ENCODE results near the gene ROR2. TPM values are rescaled to one million over a fixed set of nuclear protein-coding genes. Genes with fewer than 3 reads are reported as not detected.

The ROR2 gene
- total RNA-seq, 4 donors from 2014 or later = 6.3 to 32.2 (median 15.1) TPM

DNA sequence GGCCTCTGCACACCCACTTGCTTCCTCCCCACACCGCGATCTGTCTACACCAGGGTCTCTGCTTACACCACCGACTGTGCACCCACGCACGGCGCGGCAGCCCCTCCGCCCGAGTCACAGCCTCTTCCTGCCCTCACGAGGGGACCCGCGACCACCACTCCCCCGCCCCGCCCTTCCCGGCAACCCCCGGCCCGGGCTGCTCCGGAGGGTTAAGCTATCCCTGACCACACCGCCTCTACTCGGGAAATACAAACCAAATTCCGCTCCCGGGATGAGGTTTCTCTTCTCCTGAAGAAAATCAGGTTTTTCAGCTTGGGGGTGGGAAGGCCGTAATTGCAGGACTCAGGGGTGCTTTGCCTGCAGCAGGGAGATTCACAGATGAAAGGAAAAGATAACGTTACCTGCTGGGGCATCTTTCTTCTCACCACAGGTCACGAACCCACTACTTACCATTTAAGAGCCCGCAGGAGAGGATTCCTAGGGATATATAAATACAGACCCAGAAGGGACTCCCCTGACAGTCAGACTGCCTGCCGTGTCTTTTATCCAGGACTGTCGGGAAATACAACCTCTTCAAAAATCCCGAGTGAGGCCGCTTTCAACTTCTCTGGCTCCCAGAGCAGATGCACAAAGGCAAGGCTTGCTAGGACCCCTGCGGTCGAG, 63.5 kb downstream of the ROR2 start:
- ATAC-seq (ENCODE audit: low FRiP score) = no peak
- TF ChIP-seq CTCF (IDR thresholded peaks at IDR 0.05) = no peak
- no peak for DNase-seq (ENCODE audit: low spot score)

GRCh38 chr9:91885746-91886413, 64.1 kb downstream of the ROR2 start:
- no peak for TF ChIP-seq CTCF (IDR thresholded peaks at IDR 0.05)
- no peak for DNase-seq (ENCODE audit: low spot score)
- no peak for ATAC-seq (ENCODE audit: low FRiP score)

GRCh38 chr9:91884696-91885687, 65.0 kb downstream of the ROR2 start:
- ATAC-seq (ENCODE audit: low FRiP score) = peak; percentile 41
- no peak for TF ChIP-seq CTCF (IDR thresholded peaks at IDR 0.05)
- no peak for DNase-seq (ENCODE audit: low spot score)

DNA sequence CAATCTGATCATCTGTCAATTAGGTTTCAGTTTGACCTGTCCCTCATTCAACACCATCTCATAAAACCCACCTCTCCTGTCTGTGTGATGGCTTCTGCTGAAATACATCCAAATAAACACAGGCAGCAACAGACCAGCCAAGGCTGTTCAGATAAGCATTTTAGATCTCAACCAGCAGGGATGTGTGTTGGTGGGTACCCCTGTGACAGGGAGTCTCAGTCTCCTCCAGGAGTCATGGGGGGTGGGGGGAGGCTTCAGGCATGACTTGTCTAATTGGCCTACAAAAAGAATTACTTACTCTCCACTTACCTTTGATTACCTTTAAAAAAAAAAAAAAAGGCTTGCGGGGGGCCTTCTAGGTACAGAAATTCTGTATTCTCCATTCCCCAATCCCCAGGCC, 65.9 kb downstream of the ROR2 start:
- no peak for ATAC-seq (ENCODE audit: low FRiP score)

GRCh38 chr9:91883503-91883902, 66.5 kb downstream of the ROR2 start:
- ATAC-seq (ENCODE audit: low FRiP score) (no peak), DNase-seq (ENCODE audit: low spot score) (no peak)
- TF ChIP-seq CTCF (IDR thresholded peaks at IDR 0.05) = no peak

More for the DNA sequence above, 65.9 kb downstream of the ROR2 start:
- no peak for DNase-seq (ENCODE audit: low spot score)
- TF ChIP-seq CTCF (IDR thresholded peaks at IDR 0.05) = no peak

- TF ChIP-seq CTCF (IDR thresholded peaks at IDR 0.05) = no peak
- no peak for DNase-seq (ENCODE audit: low spot score)
- no peak for ATAC-seq (ENCODE audit: low FRiP score)
Measured at GRCh38 chr9:91882627-91883026, 67.4 kb downstream of the ROR2 start.

Measured in omental fat pad (tissue), 4 donors.